Stimulated activated effector memory CD8-positive, alpha-beta T cell treated with anti-CD3 and anti-CD28 coated beads, Interleukin-12 subunit alpha, Interleukin-12 subunit beta, amount 100 ng/mL, for 72 hours (primary cell): ENCODE results near the gene MRTFA.
A peak's percentile ranks its signal among the peaks of the same experiment; 100 is the strongest.
"Not testable (repeated sequence)": the region's sequence is repeated elsewhere in the genome, so short reads cannot be mapped to it uniquely, and the experiment has no call there.

Experiments used
- ATAC-seq: fragments of 150-1000 bp; cut with Tn5 transposase; 2 replicates; pipeline ENCODE4 v1.10.0; 2021
- DNase-seq, 2 donors: peaks; one replicate each; pipeline ENCODE4 v3.0.0; 2021 to 2022; ENCODE audit warnings: low spot score in 2 of 2
- H3K27ac Mint-ChIP-seq: one replicate; pipeline ENCODE4 v1.8.0; 2022; ENCODE audit warnings: mild to moderate bottlenecking, mixed read lengths
- H3K36me3 Mint-ChIP-seq: one replicate; pipeline ENCODE4 v1.8.0; 2022; ENCODE audit warnings: mild to moderate bottlenecking, mixed read lengths
- H3K4me1 Mint-ChIP-seq: one replicate; pipeline ENCODE4 v1.8.0; 2022; ENCODE audit warnings: mixed read lengths
- H3K4me3 Mint-ChIP-seq: one replicate; pipeline ENCODE4 v1.8.0; 2022; ENCODE audit warnings: mild to moderate bottlenecking, mixed read lengths
- H3K9me3 Mint-ChIP-seq: one replicate; pipeline ENCODE4 v1.8.0; 2022; ENCODE audit warnings: mixed read lengths

MRTFA gene

DNA sequence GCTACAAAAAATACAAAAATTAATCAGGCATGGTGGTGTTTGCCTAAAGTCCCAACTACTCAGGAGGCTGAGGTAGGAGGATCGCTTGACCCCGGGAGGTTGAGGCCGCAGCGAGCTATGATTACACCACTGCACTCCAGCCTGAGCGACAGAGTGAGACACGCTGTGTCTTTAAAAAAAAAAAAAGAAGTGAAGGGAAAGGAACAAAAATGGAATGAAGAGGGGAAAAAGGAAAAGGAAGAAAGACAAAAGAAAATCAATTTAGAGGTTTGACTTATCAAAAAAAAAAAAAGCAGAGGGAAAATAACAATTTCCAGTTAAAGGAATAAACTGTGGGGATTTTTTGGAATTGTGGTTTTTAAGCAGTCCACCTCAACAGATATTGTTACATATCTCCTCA is 36.8 kb downstream of the MRTFA start:
- Mint-ChIP-seq H3K36me3 (no peaks in the 10 kb centered on the region), H3K27ac (peak overlapping the region; percentile 20), H3K4me3 (no peak overlapping the region), H3K4me1 (peaks cover 54% of the 10 kb centered on the region), H3K9me3 (no peaks in the 10 kb centered on the region)
- ATAC-seq (no peak), DNase-seq (no peak)

GRCh38 chr22:40598712-40599111 is 37.8 kb downstream of the MRTFA start:
- not testable (repeated sequence) for H3K27ac Mint-ChIP-seq, DNase-seq, ATAC-seq, H3K4me3 Mint-ChIP-seq, H3K9me3 Mint-ChIP-seq, H3K36me3 Mint-ChIP-seq
- peaks cover 62% of the 10 kb centered on the region for H3K4me1 Mint-ChIP-seq

DNA sequence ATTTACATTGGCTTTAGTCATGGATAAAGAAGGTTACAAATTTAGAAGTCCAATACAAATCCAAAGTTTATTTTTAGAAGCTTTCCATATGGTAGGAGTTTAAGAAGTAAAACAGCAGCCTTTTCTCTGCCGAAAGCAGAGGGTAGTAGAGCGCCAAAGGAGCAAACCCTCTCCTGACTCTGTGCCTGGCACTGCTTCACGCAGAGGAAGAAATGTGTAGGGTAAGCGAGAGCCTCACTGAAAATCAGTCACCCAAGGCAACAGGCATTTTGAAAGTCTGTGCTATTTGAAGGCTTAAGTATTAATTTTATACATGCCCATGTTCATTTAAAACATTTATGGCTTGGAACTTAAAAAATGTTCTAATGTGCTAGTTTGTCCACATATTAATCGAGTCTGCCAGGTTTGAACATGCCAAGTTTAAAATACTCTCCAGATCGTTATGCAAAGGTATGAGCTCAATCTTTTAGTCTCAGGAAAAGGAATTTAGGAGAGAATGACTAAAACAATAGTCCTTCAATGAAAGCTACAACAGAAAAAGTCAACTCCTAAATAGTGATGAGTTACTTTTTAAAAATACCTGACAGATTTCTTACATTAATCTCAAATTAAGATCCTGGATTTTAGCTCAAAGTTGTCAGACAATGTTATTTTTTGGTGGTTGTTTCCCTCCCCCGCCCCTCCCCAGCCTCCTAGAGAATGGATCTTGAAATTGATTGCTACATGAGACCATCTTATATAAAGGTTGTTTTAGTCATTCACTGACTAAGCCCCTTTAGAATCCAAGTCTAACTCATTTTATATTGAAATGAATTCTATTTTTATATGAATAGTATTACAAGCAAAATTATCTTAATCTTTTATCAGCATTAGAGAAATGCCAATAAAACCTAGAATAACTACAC is 38.7 kb downstream of the MRTFA start:
- DNase-seq (no peak), ATAC-seq (no peak)
- H3K9me3 Mint-ChIP-seq: no peaks in the 10 kb centered on the region
- no peak overlapping the region for H3K27ac Mint-ChIP-seq
- peaks cover 63% of the 10 kb centered on the region for H3K4me1 Mint-ChIP-seq
- H3K4me3 Mint-ChIP-seq: no peak overlapping the region
- H3K36me3 Mint-ChIP-seq: no peaks in the 10 kb centered on the region

GRCh38 chr22:40595497-40596234 is 40.9 kb downstream of the MRTFA start:
- no peak overlapping the region for H3K4me3 Mint-ChIP-seq
- DNase-seq: no peak
- no peaks in the 10 kb centered on the region for H3K9me3 Mint-ChIP-seq
- no peak for ATAC-seq
- peaks cover 56% of the 10 kb centered on the region for H3K4me1 Mint-ChIP-seq
- peak overlapping the region; percentile 15 for H3K27ac Mint-ChIP-seq
- peaks cover 8% of the 10 kb centered on the region for H3K36me3 Mint-ChIP-seq

DNA sequence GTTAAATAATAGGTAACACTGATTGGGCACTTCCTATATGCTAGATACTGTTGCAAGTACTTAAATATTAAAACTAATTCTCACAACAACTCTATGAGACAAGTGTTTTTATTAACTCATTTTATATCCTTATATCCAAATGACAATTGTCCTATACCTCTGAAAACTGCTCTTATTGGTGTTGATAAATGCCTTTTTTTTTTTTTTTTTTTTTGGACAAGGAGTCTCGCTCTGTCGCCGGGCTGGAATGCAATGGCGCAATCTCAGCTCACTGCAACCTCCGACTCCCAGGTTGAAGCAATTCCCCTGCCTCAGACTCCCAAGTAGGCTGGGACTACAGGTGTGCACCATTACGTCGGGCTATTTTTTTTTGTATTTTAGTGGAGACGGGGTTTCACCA is 41.6 kb downstream of the MRTFA start:
- peaks cover 8% of the 10 kb centered on the region for H3K36me3 Mint-ChIP-seq
- no peaks in the 10 kb centered on the region for H3K9me3 Mint-ChIP-seq
- peaks cover 51% of the 10 kb centered on the region for H3K4me1 Mint-ChIP-seq
- DNase-seq (no peak), ATAC-seq (no peak)
- H3K27ac Mint-ChIP-seq: no peak overlapping the region
- no peak overlapping the region for H3K4me3 Mint-ChIP-seq

DNA sequence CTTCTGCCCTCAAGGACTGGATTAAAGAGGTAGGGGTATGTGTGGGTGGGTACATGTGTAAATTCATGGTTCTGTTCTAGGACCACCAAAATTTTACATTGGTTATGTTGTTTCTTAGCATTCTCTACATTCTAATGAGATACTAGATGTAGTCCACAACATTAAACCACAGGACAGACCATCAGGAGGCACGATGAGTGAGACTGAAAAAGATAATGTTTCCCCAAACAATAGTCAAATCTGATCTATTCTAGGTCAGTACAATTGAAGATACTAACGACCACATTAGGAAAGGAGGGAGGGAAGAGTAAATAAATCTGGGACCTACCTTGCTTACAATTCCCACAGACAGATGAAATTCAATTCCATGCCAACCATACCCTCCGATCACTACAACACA is 42.2 kb downstream of the MRTFA start:
- Mint-ChIP-seq H3K4me1 (peaks cover 45% of the 10 kb centered on the region), H3K9me3 (no peaks in the 10 kb centered on the region), H3K27ac (peak overlapping the region; percentile 0), H3K4me3 (no peak overlapping the region), H3K36me3 (peaks cover 8% of the 10 kb centered on the region)
- DNase-seq: no peak
- ATAC-seq: peak; percentile 50

GRCh38 chr22:40593460-40594273 is 42.9 kb downstream of the MRTFA start:
- peaks cover 45% of the 10 kb centered on the region for H3K4me1 Mint-ChIP-seq
- no peak overlapping the region for H3K4me3 Mint-ChIP-seq
- peak overlapping the region; percentile 0 for H3K27ac Mint-ChIP-seq
- peaks cover 8% of the 10 kb centered on the region for H3K36me3 Mint-ChIP-seq
- H3K9me3 Mint-ChIP-seq: no peaks in the 10 kb centered on the region
- DNase-seq (no peak), ATAC-seq (peak; percentile 58)

- H3K9me3 Mint-ChIP-seq: no peaks in the 10 kb centered on the region
- H3K27ac Mint-ChIP-seq: peak overlapping the region; percentile 0
- DNase-seq (no peak), ATAC-seq (no peak)
- peaks cover 8% of the 10 kb centered on the region for H3K36me3 Mint-ChIP-seq
- H3K4me3 Mint-ChIP-seq: no peak overlapping the region
- peaks cover 45% of the 10 kb centered on the region for H3K4me1 Mint-ChIP-seq
Measured at GRCh38 chr22:40592352-40593113, 44.0 kb downstream of the MRTFA start.

DNA sequence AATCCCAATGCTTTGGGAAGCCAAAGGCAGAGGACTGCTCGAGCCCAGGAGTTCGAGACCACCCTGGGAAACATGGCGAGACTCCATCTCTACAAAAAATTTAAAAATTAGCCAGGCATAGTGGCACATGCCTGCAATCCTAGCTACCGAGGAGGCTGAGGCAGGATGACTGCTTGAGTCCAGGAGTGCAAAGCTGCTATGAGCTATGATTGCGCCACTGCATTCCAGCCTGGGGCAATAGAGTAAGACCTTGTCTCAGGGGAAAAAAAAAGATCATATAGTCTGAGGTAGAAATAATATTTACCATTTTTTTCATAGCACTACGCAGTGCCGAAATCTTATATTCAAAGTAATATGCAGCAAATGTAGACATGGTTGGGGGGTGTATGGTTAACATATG is 47.8 kb downstream of the MRTFA start:
- no peak overlapping the region for H3K4me3 Mint-ChIP-seq
- DNase-seq (no peak), ATAC-seq (no peak)
- H3K4me1 Mint-ChIP-seq: peaks cover 24% of the 10 kb centered on the region
- H3K27ac Mint-ChIP-seq: no peak overlapping the region
- peaks cover 17% of the 10 kb centered on the region for H3K36me3 Mint-ChIP-seq
- H3K9me3 Mint-ChIP-seq: no peaks in the 10 kb centered on the region

GRCh38 chr22:40586781-40587180 is 49.7 kb downstream of the MRTFA start:
- DNase-seq (no peak), ATAC-seq (no peak)
- no peak overlapping the region for H3K27ac Mint-ChIP-seq
- no peaks in the 10 kb centered on the region for H3K9me3 Mint-ChIP-seq
- no peak overlapping the region for H3K4me3 Mint-ChIP-seq
- H3K4me1 Mint-ChIP-seq: peaks cover 24% of the 10 kb centered on the region
- H3K36me3 Mint-ChIP-seq: peaks cover 14% of the 10 kb centered on the region

DNA sequence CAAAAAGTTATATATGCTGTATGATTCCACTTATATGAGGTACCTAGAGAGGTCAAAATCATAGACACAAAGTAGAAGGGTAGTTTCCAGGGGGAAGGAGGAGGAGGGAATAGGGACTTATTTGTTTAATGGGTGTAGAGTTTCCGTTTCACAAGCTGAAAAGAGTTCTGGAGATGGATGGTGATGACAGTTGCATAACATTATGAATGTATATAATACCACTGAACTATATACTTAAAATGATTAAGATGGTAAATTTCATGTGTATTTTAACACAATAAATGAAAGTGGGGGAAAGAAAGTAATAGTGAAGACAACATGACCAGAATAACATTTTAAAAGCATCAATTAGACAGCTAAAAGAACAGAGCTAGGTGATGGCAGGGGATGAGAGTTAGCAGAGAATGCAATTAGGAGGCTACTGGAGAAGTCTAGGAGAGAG is 51.2 kb downstream of the MRTFA start:
- H3K9me3 Mint-ChIP-seq: no peaks in the 10 kb centered on the region
- H3K4me1 Mint-ChIP-seq: peaks cover 19% of the 10 kb centered on the region
- H3K4me3 Mint-ChIP-seq: no peak overlapping the region
- no peak overlapping the region for H3K27ac Mint-ChIP-seq
- no peak for ATAC-seq
- peaks cover 9% of the 10 kb centered on the region for H3K36me3 Mint-ChIP-seq
- no peak for DNase-seq

GRCh38 chr22:40584766-40585165 is 51.8 kb downstream of the MRTFA start:
- not testable (repeated sequence) for H3K4me3 Mint-ChIP-seq, ATAC-seq, H3K27ac Mint-ChIP-seq, H3K36me3 Mint-ChIP-seq, H3K9me3 Mint-ChIP-seq, DNase-seq
- peaks cover 19% of the 10 kb centered on the region for H3K4me1 Mint-ChIP-seq

GRCh38 chr22:40583053-40583741 is 53.3 kb downstream of the MRTFA start:
- no peaks in the 10 kb centered on the region for H3K9me3 Mint-ChIP-seq

DNA sequence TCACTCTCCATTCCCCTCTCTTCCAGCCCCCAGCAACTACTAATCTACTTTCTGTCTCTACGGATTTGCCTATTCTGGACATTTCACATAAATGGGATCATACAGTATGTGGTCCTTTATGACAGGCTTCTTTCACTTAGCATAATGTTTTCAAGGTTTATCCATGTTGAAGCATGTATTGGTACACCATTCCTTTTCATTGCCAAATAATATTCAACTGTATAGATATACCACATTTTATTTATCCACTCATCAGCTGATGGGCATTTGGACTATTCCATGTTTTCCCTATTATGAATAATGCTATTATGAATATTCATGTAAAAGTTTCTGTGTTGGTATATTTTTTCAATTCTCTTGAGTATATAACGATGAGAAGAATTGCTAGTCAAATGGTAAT is 54.5 kb downstream of the MRTFA start:
- Mint-ChIP-seq H3K27ac (no peak overlapping the region), H3K9me3 (no peaks in the 10 kb centered on the region), H3K4me1 (peaks cover 27% of the 10 kb centered on the region), H3K36me3 (peaks cover 9% of the 10 kb centered on the region), H3K4me3 (no peak overlapping the region)
- DNase-seq (no peak), ATAC-seq (no peak)

More at GRCh38 chr22:40583053-40583741, 53.3 kb downstream of the MRTFA start:
- Mint-ChIP-seq H3K27ac (peak overlapping the region; percentile 64), H3K36me3 (peaks cover 9% of the 10 kb centered on the region), H3K4me3 (peak overlapping the region; percentile 19), H3K4me1 (peaks cover 23% of the 10 kb centered on the region)
- ATAC-seq: peak; percentile 95
- DNase-seq: peak in 1 of 2 donors; percentile 49
